Body of pancreas (tissue), 4 donors: ENCODE data around the gene ENG.

Experiments
- POLR2A ChIP-seq, 3 donors: fragments of 450-650 bp; IDR thresholded peaks; one replicate each; pipeline ENCODE4 v1.6.1; 2016; ENCODE audit warnings: antibody characterized with exemption in 3 of 3, mild to moderate bottlenecking in 2 of 3
- TF ChIP-seq, protein P1 (sequence below), 7 experiments: fragments of 450-650 bp in 4 of 7; fragments of 200-600 bp in 3 of 7; sonication (generic) in 3 of 7; IDR thresholded peaks; one replicate each; pipeline ENCODE4 v1.5.1; 2016 to 2019; ENCODE audit warnings: antibody characterized with exemption in 7 of 7

DNA sequence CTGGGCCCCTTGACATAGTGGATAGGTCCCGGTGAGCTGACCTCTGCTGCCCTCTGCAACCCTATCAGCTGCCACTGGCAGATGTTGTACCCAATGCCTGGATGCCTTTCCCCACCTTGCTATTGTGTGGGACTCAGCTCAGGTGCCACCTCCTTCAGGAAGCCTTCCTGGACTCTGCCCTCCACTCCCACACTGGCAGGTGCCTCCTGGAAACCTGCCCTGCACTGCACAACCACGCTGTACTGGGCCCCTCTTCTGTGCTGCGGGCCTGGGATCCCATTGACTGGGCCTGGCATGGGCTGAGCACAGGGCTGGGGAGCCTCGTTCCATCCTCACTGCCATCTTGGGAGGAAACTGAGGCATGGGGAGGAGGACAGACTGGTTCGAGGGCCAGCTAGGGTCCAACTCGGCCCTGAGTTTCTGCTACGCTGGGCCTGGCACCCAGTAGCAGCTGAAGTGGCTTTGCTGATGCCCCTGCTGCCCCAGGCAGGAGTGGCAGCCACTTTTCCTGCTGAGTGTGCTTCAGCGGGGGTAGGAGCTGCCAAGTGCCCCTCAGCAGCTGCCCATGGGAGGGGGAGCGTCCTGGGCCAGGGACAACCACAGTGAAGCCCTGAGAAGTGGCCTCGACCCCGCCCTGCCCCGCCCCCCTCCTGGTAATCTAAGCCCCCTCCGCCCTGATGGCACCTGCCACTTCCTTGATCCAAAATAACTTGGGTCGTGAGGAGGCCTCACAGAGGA is 21.7 kb upstream of the ENG start:
- no peak for TF ChIP-seq POLR2A (IDR thresholded peaks at IDR 0.05)
- TF ChIP-seq, protein P1, sequence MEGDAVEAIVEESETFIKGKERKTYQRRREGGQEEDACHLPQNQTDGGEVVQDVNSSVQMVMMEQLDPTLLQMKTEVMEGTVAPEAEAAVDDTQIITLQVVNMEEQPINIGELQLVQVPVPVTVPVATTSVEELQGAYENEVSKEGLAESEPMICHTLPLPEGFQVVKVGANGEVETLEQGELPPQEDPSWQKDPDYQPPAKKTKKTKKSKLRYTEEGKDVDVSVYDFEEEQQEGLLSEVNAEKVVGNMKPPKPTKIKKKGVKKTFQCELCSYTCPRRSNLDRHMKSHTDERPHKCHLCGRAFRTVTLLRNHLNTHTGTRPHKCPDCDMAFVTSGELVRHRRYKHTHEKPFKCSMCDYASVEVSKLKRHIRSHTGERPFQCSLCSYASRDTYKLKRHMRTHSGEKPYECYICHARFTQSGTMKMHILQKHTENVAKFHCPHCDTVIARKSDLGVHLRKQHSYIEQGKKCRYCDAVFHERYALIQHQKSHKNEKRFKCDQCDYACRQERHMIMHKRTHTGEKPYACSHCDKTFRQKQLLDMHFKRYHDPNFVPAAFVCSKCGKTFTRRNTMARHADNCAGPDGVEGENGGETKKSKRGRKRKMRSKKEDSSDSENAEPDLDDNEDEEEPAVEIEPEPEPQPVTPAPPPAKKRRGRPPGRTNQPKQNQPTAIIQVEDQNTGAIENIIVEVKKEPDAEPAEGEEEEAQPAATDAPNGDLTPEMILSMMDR (IDR thresholded peaks at IDR 0.05) = no peak
